Lower lobe of right lung (tissue), 2 donors: ENCODE results near the gene TMOD3. TPM values are rescaled to one million over a fixed set of nuclear protein-coding genes. Genes with fewer than 3 reads are reported as not detected.
A peak's percentile ranks its signal among the peaks of the same experiment; 100 is the strongest.

ENCODE experiments used
- ATAC-seq, 2 donors: fragments of 200-7000 bp; cut with Tn5 transposase; one replicate each; pipeline ENCODE4 v1.9.1; 2020 to 2022; ENCODE audit warnings: mild to moderate bottlenecking in 2 of 2, moderate library complexity in 2 of 2
- DNase-seq: peaks from one replicate; pipeline ENCODE4 v3.0.0-alpha.2; 2020
- H3K27ac ChIP-seq: fragments of 200-600 bp; one replicate; pipeline ENCODE4 v1.8.0; 2022
- H3K27me3 ChIP-seq: fragments of 200-600 bp; one replicate; pipeline ENCODE4 v1.8.0; 2022; ENCODE audit warnings: low read depth
- H3K36me3 ChIP-seq: fragments of 200-600 bp; one replicate; pipeline ENCODE4 v1.8.0; 2022; ENCODE audit warnings: mild to moderate bottlenecking
- H3K4me1 ChIP-seq: fragments of 200-600 bp; one replicate; pipeline ENCODE4 v1.8.0; 2022
- H3K4me3 ChIP-seq: fragments of 200-600 bp; one replicate; pipeline ENCODE4 v1.8.0; 2022; ENCODE audit warnings: mild to moderate bottlenecking
- H3K9me3 ChIP-seq: fragments of 200-600 bp; one replicate; pipeline ENCODE4 v1.8.0; 2022
- CTCF ChIP-seq: fragments of 200-600 bp; IDR thresholded peaks from one replicate; pipeline ENCODE4 v1.8.0; 2022; ENCODE audit warnings: antibody characterized with exemption, mild to moderate bottlenecking
- intact Hi-C: fragments of 100-400 bp; cut with DNase I; formaldehyde crosslinking; loops from one replicate; pipeline ENCODE4 v1.11.0; 2022
- total RNA-seq: library from RNA; stranded (reverse); fragmentation: NEBNext Ultra II Directional; extraction: Animal tissue kit (Norgen Biotek cat#: 25700); gene quantifications from one replicate; pipeline ENCODE4 v1.2.1, GENCODE V29; 2021
- donor health status: DM: no; HTN: yes; CAD: no; lungs with severe emphysema.

Gene TMOD3
- total RNA-seq, 1 donor from 2014 or later, result 73.7 TPM

GRCh38 chr15:51830276-51830806 lies 888 bp downstream of the TMOD3 start:
- ATAC-seq (peak in 1 of 2 donors; percentile 6), DNase-seq (no peak)
- peak overlapping the region; percentile 92 for H3K4me3 ChIP-seq
- no peaks in the 10 kb centered on the region for H3K9me3 ChIP-seq
- no peaks in the 10 kb centered on the region for H3K36me3 ChIP-seq
- peak overlapping the region; percentile 96 for H3K27ac ChIP-seq
- TF ChIP-seq CTCF, result no peak
- H3K4me1 ChIP-seq, result peaks cover 51% of the 10 kb centered on the region
- intact Hi-C loops, result no loop called here
- H3K27me3 ChIP-seq, result no peaks in the 10 kb centered on the region

GRCh38 chr15:51833772-51834171 lies 4.3 kb downstream of the TMOD3 start:
- intact Hi-C loops, result no loop called here
- TF ChIP-seq CTCF, result no peak
- Histone ChIP-seq H3K9me3 (no peaks in the 10 kb centered on the region), H3K4me1 (peaks cover 77% of the 10 kb centered on the region), H3K27ac (no peak overlapping the region), H3K4me3 (no peak overlapping the region), H3K27me3 (no peaks in the 10 kb centered on the region), H3K36me3 (no peaks in the 10 kb centered on the region)
- no peak for ATAC-seq
- DNase-seq, result no peak

- intact Hi-C loops, result no loop called here
- no peak for TF ChIP-seq CTCF
- H3K9me3 ChIP-seq, result no peaks in the 10 kb centered on the region
- no peaks in the 10 kb centered on the region for H3K36me3 ChIP-seq
- peak overlapping the region; percentile 32 for H3K27ac ChIP-seq
- ATAC-seq (peak; percentile 60 to 66), DNase-seq (no peak)
- H3K27me3 ChIP-seq, result no peaks in the 10 kb centered on the region
- H3K4me1 ChIP-seq, result peaks cover 90% of the 10 kb centered on the region
- no peak overlapping the region for H3K4me3 ChIP-seq
These were observed 8.4 kb downstream of the TMOD3 start for GRCh38 chr15:51837792-51838251.

- H3K9me3 ChIP-seq, result no peaks in the 10 kb centered on the region
- peaks cover 90% of the 10 kb centered on the region for H3K4me1 ChIP-seq
- H3K27me3 ChIP-seq, result no peaks in the 10 kb centered on the region
- DNase-seq (no peak), ATAC-seq (no peak)
- no peak overlapping the region for H3K4me3 ChIP-seq
- no peaks in the 10 kb centered on the region for H3K36me3 ChIP-seq
- H3K27ac ChIP-seq, result no peak overlapping the region
- TF ChIP-seq CTCF, result no peak
- intact Hi-C loops, result no loop called here
These were observed 8.8 kb downstream of the TMOD3 start for GRCh38 chr15:51838270-51838669.

GRCh38 chr15:51840692-51841091 lies 11.2 kb downstream of the TMOD3 start:
- intact Hi-C loops, result no loop called here
- H3K36me3 ChIP-seq, result no peaks in the 10 kb centered on the region
- peaks cover 92% of the 10 kb centered on the region for H3K4me1 ChIP-seq
- no peaks in the 10 kb centered on the region for H3K9me3 ChIP-seq
- ATAC-seq (no peak), DNase-seq (no peak)
- no peak for TF ChIP-seq CTCF
- no peak overlapping the region for H3K27ac ChIP-seq
- no peak overlapping the region for H3K4me3 ChIP-seq
- H3K27me3 ChIP-seq, result no peaks in the 10 kb centered on the region
